Stromal cell of bone marrow (primary cell): ENCODE measurements around the gene MRE11.
A peak's percentile ranks its signal among the peaks of the same experiment; 100 is the strongest.

Experiments
- DNase-seq: peaks from one replicate; pipeline ENCODE4 v3.0.0-alpha.2; 2012; ENCODE audit warnings: low read depth

MRE11 gene

GRCh38 chr11:94493281-94494125 is at the start of gene MRE11, which contains the start of gene ANKRD49:
Gene MRE11, minus strand, starts transcription at chr11:94493844. Its CDS starts 1,043 bp downstream, at chr11:94492801.
Gene ANKRD49, plus strand, starts transcription at chr11:94493984. Its CDS starts 2,710 bp downstream, at chr11:94496694.
- peak; percentile 97 for DNase-seq

GRCh38 chr11:94539420-94539819 is 45.8 kb upstream of the MRE11 start:
- no peak for DNase-seq

- DNase-seq, result peak; percentile 49
These were observed 43.5 kb upstream of the MRE11 start for GRCh38 chr11:94537031-94537600.

- DNase-seq, result no peak
These were observed 42.7 kb upstream of the MRE11 start for GRCh38 chr11:94536386-94536785.

- no peak for DNase-seq
These were observed 40.3 kb upstream of the MRE11 start for GRCh38 chr11:94533696-94534630.

GRCh38 chr11:94533206-94533605 is 39.6 kb upstream of the MRE11 start:
- no peak for DNase-seq

GRCh38 chr11:94532211-94532610 is 38.6 kb upstream of the MRE11 start:
- no peak for DNase-seq

GRCh38 chr11:94528551-94528950 is 34.9 kb upstream of the MRE11 start:
- DNase-seq, result no peak

GRCh38 chr11:94526645-94527438 is 33.2 kb upstream of the MRE11 start:
- DNase-seq, result no peak

- DNase-seq, result no peak
These were observed 32.1 kb upstream of the MRE11 start for GRCh38 chr11:94525546-94526324.

GRCh38 chr11:94524341-94524740 is 30.7 kb upstream of the MRE11 start:
- DNase-seq, result no peak

- DNase-seq, result no peak
These were observed 28.0 kb upstream of the MRE11 start for GRCh38 chr11:94521684-94522083.

GRCh38 chr11:94519478-94520084 is 25.9 kb upstream of the MRE11 start:
- DNase-seq, result no peak

GRCh38 chr11:94518300-94518699 is 24.7 kb upstream of the MRE11 start:
- DNase-seq, result no peak

- DNase-seq, result no peak
These were observed 23.1 kb upstream of the MRE11 start for GRCh38 chr11:94516725-94517124.

GRCh38 chr11:94515398-94515797 is 21.8 kb upstream of the MRE11 start:
- DNase-seq, result no peak

GRCh38 chr11:94513091-94513490 is 19.4 kb upstream of the MRE11 start:
- DNase-seq, result no peak

- no peak for DNase-seq
These were observed 18.5 kb upstream of the MRE11 start, which contains the start of gene C11orf97 for GRCh38 chr11:94511932-94512781. Gene C11orf97, plus strand, starts transcription at chr11:94512461. Its CDS starts 68 bp downstream, at chr11:94512529.

- no peak for DNase-seq
These were observed 13.8 kb upstream of the MRE11 start for GRCh38 chr11:94507485-94507884.
